Cerebellar cortex (tissue), 1 donor: ENCODE results near the gene CCNYL1.
"Not testable (repeated sequence)": the region's sequence is repeated elsewhere in the genome, so short reads cannot be mapped to it uniquely, and the experiment has no call there.

Source experiments
- DNase-seq: peaks from one replicate; pipeline ENCODE4 v3.0.0-alpha.2; 2015; ENCODE audit warnings: low spot score

Gene CCNYL1

DNA sequence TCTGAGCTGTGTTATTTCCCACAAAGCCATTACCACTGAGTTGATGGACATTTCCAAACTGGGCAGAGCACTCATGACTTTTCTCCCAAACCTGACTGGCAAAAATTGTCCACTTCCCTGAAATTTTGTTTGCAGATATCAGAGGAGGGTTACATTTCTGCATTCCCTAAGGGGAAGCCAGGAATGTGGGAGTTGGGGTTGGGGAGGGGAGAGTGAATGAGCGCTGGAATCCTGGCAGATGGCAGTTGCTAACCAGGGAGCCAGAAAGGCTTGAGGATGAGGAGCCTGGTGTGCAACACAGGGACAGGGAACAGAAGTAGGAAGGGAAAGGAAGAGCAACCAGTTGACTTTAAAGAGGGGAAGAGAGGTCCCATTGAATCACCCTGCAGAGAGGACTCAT is 14.0 kb upstream of the CCNYL1 start:
- DNase-seq, result no peak

DNA sequence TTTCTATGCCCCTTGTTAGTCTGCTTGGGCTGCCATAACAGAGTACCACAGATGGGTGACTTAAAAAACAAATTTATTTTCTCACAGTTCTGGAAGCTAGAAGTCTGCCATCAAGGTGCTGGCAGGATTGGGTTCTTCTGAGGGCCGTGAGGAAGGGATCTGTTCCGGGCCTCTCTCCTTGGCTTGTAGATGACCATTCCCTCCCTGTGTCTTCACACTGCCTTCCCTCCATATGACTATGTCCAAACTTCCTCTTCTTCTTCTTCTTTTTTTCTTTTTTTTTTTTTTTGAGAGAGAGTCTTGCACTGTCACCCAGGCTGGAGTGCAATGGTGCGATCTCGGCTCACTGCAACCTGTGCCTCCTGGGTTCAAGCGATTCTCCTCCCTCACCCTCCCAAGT is 13.1 kb upstream of the CCNYL1 start:
- no peak for DNase-seq

DNA sequence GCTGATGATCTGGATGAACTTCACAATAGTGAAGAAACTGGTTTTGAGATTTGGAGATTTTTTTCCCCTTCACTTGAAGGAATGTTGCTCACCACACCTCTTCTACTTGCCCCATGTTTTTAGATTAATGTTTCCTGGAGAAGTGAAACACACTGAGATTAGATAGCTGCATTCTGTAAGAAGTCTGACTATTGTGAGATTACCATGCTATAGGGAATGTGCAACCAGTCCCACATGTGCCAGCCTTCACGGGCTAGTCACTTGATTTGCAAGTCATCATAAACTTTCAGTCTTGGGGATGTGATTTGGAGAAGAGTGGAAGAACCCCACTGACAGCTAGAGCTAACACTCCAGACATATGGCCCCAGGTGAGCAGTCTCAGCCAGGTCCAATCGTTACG is 7.4 kb upstream of the CCNYL1 start:
- no peak for DNase-seq

DNA sequence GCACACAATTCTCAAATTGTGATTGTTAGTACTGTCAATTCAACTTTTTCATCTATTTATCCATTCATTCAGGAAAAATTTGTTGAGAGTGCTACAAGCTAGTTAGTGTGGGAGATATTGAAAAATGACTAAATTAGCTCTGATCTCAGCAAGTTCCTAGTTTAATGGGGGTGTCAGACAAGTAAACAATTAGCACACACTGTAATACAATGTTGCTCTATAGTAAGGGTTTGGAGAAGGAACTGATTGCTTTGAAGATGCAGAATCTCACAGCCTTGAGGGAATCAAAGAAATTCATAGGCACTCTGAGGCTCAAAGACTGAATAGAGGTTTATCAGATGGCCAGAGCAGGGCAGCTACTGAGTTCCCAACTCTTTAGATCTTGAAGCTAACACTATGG is 6.8 kb upstream of the CCNYL1 start:
- DNase-seq, result no peak

DNA sequence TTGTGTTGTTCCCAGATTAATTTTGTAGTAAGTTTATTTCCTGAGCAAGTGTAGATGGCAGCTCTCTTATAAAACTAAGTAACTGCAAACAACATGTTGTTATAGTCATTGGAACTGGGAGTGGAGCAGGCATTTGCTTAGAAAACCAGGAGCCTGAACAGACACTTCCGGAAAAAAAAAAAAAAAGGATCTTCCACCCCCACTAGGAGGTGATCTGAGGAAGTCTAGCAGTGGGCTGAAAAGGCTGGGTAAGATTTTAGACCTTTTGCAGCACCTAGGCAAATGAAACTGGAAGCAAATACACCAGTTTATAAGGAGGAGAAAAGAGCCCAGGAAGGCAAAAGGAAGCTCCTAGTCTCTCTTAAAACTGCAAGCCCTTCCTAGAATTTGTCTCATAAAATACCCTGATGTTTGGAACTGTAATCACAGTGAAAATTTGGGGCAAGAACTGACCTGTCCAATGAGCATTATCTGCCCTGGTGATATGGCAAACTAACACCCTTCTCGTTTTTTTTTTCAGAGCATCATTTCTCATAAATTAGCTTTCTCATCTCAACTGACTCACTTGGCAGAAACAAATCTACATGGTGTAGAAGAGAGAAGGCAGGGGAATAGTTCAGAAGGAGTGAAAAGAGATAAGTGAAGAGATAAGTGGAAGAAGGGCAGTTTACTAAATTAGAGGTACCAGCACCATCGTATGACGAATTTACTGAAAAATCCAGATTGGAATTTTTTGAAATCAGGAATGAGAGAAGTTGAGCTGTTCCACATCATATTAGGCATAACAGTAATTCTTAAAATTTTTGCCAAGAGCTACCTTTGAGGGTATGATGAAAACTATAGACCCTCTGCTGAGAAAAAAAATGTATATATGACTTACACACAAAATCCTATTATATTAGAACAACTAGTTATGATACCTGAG is 4.2 kb upstream of the CCNYL1 start:
- no peak for DNase-seq

DNA sequence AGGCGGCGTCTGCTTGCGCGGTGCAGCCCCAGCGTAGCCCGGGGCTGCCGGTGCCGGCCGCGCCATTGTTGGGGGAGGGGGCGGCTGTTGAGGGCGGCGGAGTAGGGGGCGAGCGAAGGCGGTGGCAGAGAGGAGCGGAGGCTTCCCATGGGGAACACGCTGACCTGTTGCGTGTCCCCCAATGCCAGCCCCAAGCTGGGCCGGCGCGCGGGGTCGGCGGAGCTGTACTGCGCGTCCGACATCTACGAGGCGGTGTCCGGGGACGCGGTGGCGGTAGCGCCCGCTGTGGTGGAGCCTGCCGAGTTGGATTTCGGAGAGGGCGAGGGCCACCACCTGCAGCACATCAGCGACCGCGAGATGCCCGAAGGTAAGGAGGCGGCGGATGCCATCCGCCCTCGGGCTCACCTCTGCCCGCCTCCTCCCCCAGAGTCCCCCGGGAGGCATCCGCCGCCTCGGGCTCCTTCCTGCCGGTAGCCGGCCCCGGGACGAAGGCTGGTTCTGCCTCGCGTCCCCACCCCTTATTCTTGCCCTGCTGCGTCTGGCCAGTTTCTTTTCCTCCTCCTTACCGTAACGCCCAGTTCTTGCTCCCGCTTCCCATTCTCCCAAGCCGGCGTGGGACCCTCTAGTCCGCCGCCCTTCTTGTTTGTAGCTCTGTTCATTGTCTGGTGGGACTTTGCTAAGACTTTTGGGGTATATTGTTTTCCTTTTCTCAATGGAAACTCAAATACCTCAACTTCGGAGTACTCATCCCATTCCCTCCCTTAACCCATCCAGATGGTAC is 500 bp downstream of the CCNYL1 start:
- DNase-seq, result peak; percentile 14

DNA sequence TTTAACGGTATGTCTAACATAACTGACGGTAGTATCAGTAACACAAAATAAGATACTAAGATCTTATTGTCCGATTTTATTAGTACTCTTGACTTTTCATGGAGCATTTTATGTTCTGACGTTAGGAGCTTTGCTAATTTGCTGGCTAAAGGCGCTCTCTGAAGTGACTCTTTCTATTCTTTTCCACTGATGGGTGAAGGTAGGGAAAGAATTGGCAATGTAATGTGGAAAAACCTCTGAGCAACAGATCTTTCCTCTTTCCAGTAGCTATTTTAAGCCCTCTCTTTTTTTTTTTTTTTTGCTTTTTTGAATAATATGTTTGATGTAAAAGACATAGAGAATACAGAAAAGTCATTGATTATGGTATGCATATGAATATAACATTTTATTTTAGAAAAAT is 4.6 kb downstream of the CCNYL1 start:
- no peak for DNase-seq

DNA sequence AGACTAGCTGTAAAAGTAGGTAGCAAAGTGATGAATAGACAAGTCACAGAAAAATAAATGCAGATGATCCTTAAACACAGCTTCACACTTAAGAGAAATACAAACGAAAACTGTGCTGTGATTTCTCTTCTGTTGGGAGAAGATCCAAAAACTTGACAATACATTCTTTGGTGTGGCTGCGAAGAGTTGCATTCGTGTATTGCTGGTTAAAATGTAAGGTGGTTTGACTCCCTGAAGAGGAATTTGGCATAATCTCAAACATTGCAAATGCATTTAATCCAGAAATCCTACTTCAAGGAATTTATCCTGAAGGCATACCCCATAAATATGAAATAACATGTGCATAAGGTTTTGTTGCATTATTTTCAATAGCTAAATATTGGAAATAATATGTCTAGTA is 7.1 kb downstream of the CCNYL1 start:
- DNase-seq, result no peak

DNA sequence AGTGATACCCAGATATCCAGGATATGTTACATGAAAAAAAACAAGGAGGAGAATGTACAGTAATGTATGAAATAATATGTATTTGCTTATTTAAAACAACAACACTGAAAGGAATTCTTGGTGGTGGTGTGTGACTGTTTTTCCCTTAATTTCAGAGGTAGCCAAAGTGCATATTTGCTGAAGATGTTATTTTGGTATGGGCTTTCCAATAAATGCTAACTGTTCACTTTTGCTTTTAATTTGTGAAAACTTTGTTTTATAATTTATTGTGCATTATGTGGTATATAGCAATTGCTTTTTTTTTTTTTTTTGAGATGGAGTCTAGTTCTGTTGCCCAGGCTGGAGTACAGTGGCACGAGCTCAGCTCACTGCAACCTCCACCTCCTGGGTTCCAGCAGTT is 7.6 kb downstream of the CCNYL1 start:
- no peak for DNase-seq

DNA sequence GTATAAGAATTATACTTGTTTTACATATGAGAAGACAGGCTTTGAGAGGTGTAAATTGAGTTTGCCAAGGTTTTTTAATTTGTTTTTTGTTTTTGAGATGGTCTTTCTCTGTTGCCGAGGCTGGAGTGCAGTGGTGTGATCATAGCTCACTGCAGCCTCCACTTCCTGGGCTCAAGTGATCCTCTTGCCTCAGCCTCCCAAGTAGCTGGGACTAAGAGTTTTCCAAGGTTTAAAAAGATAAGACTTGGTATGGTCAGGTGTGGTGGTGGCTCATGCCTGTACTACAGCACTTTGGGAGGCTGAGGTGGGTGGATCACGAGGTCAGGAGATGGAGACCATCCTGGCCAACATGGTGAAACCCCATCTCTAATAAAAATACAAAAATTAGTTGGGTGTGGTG is 8.2 kb downstream of the CCNYL1 start:
- not testable (repeated sequence) for DNase-seq

DNA sequence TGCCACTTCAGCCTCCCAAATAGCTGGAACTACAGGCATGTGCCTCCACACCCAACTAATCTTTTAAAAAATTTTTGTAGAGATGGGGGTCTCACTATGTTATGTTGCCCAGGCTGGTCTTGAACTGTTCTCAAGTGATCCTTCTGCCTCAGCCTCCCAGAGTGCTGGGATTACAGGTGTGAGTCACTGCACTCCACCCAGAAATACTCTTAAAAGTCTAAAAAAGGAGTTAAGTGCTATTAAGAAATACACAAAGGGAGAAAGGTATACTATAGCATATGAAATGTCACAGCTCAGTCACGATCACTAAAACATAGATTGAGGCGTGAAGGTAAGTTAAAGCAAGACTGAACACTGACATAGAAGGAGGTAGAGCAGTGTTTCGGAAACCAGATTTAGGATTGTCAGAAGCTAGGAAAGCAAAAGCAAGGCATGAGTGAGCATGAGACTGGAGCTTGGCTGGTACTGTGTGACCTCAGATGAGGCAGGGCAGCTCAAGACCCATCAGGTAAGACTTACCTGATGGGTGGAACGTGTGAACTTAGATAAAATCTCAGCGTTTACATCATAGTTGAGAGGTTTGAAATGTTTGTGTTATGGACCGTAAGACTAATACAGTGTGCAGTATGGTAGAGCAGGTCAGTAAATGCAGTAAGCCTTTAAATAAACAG is 9.2 kb downstream of the CCNYL1 start:
- no peak for DNase-seq

DNA sequence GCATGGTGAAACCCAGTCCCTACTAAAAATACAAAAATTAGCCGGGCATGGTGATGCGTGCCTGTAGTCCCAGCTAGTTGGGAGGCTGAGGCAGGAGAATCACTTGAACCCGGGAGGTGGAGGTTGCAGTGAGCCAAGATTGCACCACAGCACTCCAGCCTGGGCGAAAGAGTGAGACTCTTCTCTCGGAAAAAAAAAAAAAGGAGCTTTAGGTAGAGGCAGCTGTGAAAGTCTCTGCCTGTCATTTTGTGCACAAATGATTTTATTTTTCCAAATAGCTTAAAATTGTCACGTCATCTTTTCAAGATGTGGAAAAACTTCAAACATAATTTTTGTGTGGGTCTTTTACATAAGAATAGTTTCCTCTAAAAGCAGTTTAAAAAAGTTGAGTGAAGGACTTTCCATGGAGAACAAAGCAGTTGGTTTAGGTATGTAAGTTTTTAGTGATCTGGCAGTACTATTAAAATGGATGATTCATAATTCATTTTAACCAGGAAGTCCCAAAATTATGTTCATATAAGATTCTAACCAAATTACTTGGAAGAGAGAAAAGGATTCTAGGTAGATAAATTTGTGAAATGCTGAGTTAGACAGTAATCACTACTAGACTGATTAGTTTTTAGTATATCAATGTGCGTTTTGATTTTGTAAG is 11.5 kb downstream of the CCNYL1 start:
- DNase-seq, result no peak

DNA sequence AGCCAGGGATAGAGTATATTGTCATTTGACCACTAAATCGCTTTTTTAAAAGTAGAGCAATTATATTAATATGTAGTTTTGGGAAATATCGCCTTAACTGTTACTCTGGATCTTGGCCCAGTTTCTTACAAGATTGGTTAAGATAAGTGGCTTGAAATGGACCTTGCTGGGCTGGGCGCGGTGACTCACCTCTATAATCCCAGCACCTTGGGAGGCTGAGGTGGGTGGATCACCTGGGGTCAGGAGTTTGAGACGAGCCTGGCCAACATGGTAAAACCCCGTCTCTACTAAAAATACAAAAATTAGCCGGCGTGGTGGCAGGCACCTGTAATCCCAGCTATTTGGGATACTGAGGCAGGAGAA is 12.0 kb downstream of the CCNYL1 start:
- not testable (repeated sequence) for DNase-seq

DNA sequence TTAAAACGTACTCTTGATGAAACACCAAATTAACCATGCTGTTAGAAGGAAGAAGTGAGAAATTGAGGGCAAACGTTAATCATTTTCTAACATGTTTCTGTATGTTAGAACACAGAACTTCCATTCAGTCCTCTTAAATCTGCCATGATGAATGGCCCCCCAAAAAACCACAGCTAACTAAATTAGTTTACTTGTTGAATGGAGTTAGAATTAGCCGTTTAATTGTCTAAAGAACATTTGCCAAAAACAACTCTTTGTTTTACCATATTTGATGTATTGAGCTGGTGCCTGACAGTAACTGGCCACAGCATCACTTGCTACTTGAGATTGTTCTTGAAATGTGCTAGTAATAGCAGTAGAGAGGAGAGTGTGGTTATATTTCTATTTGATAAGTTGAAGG is 12.7 kb downstream of the CCNYL1 start:
- no peak for DNase-seq

DNA sequence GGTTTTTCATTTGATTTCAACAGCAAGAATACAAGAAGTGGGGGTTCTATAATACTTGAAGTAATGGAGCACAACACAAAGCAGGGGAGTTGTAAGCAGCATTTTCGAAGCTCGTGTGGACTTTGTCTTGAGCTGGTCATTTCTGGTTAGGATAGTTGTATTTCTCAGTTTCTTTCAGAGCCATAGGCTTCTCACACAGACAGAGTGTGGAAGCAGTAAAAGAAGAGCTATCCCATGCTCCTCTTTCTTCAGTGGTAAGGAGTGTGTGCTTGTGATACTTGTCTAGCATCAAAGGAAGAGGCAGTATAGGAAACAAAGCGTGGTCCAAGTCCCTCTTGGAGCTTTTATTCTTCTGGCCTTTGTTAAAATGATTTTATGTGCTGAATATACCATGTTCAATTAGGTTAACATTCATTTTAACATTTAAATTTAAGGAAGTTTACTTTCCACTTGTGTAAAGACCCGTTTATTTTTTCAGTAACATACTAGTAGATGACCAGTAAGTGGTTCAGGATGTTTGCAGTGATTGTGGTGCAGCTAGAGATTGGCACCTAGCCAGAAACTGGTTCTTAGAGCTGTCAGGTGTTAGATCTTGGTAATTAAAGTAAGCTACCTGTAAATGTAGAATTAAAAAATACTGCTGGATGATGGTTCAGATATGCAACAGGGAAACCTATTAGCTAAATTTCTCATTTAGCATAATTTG is 14.6 kb downstream of the CCNYL1 start:
- DNase-seq, result peak; percentile 33

DNA sequence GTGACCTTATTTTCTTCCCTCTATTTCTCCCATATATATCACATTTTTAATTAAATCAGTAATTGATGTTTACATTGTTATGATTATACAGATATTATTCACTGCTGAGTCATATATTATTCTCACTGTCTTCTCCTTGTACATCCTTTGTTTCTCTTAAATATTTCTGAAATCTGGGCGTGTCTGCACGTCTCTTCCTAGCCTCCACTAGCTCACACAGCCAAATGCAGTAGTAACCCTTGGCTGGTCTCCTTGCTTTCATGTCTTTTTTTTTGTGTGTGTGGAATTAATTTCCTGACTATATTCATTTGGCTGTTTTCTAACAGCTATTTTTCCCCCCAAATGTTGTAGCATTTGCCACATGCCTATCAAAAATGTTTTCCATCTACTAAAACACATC is 15.8 kb downstream of the CCNYL1 start:
- no peak for DNase-seq

DNA sequence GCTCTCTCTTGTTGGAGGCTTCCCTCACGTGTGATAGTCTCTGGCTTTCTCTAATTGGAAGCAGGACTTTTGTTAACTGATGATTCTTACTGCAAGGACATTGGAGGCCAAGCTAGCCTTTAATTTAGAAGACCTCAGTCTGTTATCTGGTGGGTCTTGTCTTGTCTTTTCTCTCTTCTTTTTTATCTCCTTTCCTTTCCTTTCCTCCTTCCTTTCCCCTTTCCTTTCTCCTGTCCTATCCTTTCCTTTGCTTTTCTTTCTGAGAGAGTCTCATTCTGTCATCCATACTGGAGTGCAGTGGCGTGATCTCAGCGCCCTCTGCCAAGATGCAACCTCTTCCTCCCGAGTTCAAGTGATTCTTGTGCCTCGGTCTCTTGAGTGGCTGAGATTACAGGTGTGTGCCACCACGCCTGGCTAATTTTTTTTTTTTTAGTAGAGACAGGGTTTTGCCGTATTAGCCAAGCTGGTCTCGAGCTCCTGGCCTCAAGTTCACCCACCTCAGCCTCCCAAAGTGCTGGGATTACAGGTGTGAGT is 18.1 kb downstream of the CCNYL1 start:
- no peak for DNase-seq

DNA sequence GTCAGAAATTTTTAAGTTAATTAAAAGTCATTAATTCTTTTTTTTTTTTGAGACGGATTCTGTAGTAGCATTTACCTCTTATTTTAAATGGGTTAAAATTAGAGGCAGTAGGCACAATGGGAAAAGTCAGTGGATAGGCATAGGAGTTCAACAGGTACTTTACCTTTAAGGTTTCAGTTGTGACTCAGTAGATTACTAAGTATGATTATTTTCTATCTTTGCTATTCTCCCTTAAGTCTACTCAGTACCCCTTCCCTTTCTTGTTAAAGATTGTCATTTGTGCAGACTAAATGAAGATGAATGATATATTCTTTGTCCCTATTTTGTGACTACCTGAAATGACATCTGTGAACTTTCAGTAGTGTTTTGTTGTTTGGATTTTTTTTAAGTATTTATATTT is 19.7 kb downstream of the CCNYL1 start:
- DNase-seq, result no peak

DNA sequence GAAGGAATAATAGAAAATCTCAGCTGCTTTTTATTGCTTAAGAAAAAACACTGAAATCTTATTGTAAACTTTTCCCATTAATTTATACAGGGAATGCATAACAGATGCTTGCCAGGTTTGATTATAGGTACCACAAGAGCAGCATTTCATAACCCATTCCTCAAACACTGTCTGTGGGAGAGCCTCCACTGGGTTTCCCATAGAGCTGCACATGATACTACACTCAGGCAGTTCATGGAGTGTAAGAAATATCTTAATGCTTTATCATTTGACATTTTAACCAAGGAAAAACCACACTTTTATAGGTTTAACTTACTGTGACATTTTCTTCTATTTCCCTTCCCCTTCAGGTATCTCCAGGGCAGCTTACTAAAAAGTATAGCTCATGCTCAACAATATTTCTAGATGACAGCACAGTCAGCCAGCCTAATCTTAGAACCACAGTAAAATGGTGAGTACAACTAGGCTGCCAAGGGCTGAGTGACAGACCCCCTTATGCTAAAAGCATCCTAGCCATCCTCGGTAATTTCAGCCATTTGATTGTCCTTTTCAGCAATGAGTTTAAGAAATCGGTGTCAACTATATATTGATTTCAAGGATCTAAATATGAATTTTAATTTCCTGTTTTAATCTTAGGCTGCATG is 22.3 kb downstream of the CCNYL1 start:
- DNase-seq, result no peak

DNA sequence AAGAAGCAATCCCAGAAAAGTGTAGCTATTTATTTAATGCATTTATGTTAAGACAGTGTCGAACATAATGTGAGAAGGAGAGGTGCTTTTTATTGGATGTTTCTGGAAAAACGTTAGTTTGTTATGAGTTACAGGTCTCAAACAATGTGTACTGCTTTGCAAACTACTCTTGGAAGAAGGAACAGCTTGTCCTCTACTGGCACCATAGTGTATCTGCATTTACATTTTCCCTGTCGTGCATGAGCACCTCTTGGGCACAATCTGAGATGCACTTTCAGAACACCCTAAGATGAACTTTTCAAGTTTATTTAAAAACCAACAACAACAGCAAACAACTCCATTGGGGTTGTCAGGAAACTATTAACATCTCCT is 22.8 kb downstream of the CCNYL1 start:
- DNase-seq, result peak; percentile 48
